Astrocyte (in vitro differentiated cells and primary cell): ENCODE data around the gene KIF19. TPM values are rescaled to one million over a fixed set of nuclear protein-coding genes. Genes with fewer than 3 reads are reported as not detected.
"Not testable (repeated sequence)": the region's sequence is repeated elsewhere in the genome, so short reads cannot be mapped to it uniquely, and the experiment has no call there.

ENCODE experiments used
- DNase-seq: peaks from one replicate; pipeline ENCODE4 v3.0.0-alpha.2; 2010; ENCODE audit warnings: low read depth
- FAIRE-seq: peaks from 2 replicates; lab custom pipeline; 2011; peaks lifted over from hg19 to GRCh38; lab: Jason Lieb, UNC
- H2AFZ ChIP-seq: 2 replicates; pipeline ENCODE4 v1.6.0; 2012; ENCODE audit warnings: low read depth, low read length, inconsistent platforms
- H3K27ac ChIP-seq: 2 replicates; pipeline ENCODE4 v1.5.1; 2011; ENCODE audit warnings: low read depth, low read length, inconsistent platforms
- H3K27me3 ChIP-seq: 2 replicates; pipeline ENCODE4 v1.6.0; 2011; ENCODE audit warnings: low read length, inconsistent platforms; ENCODE audit not compliant: insufficient read depth
- H3K36me3 ChIP-seq: 2 replicates; pipeline ENCODE4 v1.5.1; 2011; ENCODE audit warnings: low read length, inconsistent platforms; ENCODE audit not compliant: insufficient read depth
- H3K4me1 ChIP-seq: 2 replicates; pipeline ENCODE4 v1.5.1; 2011; ENCODE audit warnings: low read length, inconsistent platforms; ENCODE audit not compliant: insufficient read depth
- H3K4me2 ChIP-seq: 2 replicates; pipeline ENCODE4 v1.6.0; 2012; ENCODE audit warnings: low read length, inconsistent platforms
- H3K4me3 ChIP-seq: 2 replicates; pipeline ENCODE4 v1.5.1; 2011; ENCODE audit warnings: low read depth, mild to moderate bottlenecking, low read length, inconsistent platforms; ENCODE audit not compliant: insufficient read depth
- H3K79me2 ChIP-seq: 2 replicates; pipeline ENCODE4 v1.6.0; 2012; ENCODE audit warnings: mild to moderate bottlenecking, low read length, inconsistent platforms; ENCODE audit not compliant: insufficient read depth
- H3K9ac ChIP-seq: 2 replicates; pipeline ENCODE4 v1.6.0; 2012; ENCODE audit warnings: mild to moderate bottlenecking, low read length, inconsistent platforms
- H3K9me3 ChIP-seq: 2 replicates; pipeline ENCODE4 v1.5.1; 2012; ENCODE audit warnings: low read depth, mild to moderate bottlenecking, low read length, inconsistent platforms; ENCODE audit not compliant: insufficient read depth
- H4K20me1 ChIP-seq: 2 replicates; pipeline ENCODE4 v1.6.0; 2012; ENCODE audit warnings: low read length, inconsistent platforms; ENCODE audit not compliant: insufficient read depth
- H3K27ac Mint-ChIP-seq: one replicate; pipeline ENCODE4 v1.8.0; 2021; ENCODE audit warnings: mild to moderate bottlenecking, mixed read lengths; ENCODE audit not compliant: unreplicated experiment
- H3K27me3 Mint-ChIP-seq: one replicate; pipeline ENCODE4 v1.8.0; 2021; ENCODE audit warnings: low read depth, mixed read lengths; ENCODE audit not compliant: unreplicated experiment
- H3K36me3 Mint-ChIP-seq: one replicate; pipeline ENCODE4 v1.8.0; 2021; ENCODE audit warnings: low read depth, mixed read lengths; ENCODE audit not compliant: unreplicated experiment
- H3K4me1 Mint-ChIP-seq: one replicate; pipeline ENCODE4 v1.8.0; 2021; ENCODE audit warnings: low read depth, mixed read lengths; ENCODE audit not compliant: unreplicated experiment
- H3K4me3 Mint-ChIP-seq: one replicate; pipeline ENCODE4 v1.8.0; 2021; ENCODE audit warnings: mild to moderate bottlenecking, moderate library complexity, mixed read lengths; ENCODE audit not compliant: unreplicated experiment
- H3K9me3 Mint-ChIP-seq: one replicate; pipeline ENCODE4 v1.8.0; 2021; ENCODE audit warnings: mild to moderate bottlenecking, mixed read lengths; ENCODE audit not compliant: unreplicated experiment
- EZH2 ChIP-seq: IDR thresholded peaks from 2 replicates; pipeline ENCODE4 v1.6.1; 2012; ENCODE audit warnings: mild to moderate bottlenecking, low read length, inconsistent platforms; ENCODE audit not compliant: insufficient read depth
- total RNA-seq: library from RNA; stranded (reverse); gene quantifications from 2 replicates; pipeline ENCODE4 v1.2.1, GENCODE V29; 2021
- TF ChIP-seq, protein P1 (sequence below): IDR thresholded peaks from 2 replicates; pipeline ENCODE4 v1.5.1; 2011; ENCODE audit warnings: low read depth, mild to moderate bottlenecking, inconsistent platforms, low read length, moderate library complexity; ENCODE audit not compliant: insufficient read depth

Gene KIF19
- total RNA-seq, 1 donor from 2014 or later = not detected

DNA sequence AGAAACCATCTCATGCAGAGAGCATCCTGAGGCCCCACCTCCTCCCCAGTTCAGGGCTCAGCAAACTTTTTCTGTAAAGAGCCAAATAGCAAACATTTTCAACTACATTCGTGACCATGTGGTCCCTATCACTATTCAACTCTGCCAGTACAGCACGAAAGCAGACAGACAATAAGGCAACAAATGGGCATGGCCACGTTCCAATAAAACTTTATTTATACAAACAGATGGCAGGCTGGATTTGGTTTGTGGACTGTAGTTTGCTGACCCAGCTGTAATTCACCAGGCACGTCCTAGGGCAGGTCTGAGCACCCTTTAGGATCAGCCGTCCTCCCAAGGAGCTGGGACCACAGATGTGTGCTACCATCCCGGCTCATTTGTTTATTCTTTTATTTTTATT is 78.8 kb downstream of the KIF19 start:
- no peak overlapping the region for H3K4me3 Mint-ChIP-seq
- no peak overlapping the region for H3K27ac ChIP-seq
- no peak overlapping the region for H3K4me3 ChIP-seq
- H3K9me3 ChIP-seq = no peaks in the 10 kb centered on the region
- H4K20me1 ChIP-seq = no peaks in the 10 kb centered on the region
- H3K4me2 ChIP-seq = no peak overlapping the region
- H3K36me3 Mint-ChIP-seq = no peaks in the 10 kb centered on the region
- peaks cover 18% of the 10 kb centered on the region for H3K27me3 Mint-ChIP-seq
- H3K36me3 ChIP-seq = no peaks in the 10 kb centered on the region
- no peaks in the 10 kb centered on the region for H3K4me1 ChIP-seq
- H3K27ac Mint-ChIP-seq = no peak overlapping the region
- no peaks in the 10 kb centered on the region for H3K79me2 ChIP-seq
- TF ChIP-seq, protein P1, sequence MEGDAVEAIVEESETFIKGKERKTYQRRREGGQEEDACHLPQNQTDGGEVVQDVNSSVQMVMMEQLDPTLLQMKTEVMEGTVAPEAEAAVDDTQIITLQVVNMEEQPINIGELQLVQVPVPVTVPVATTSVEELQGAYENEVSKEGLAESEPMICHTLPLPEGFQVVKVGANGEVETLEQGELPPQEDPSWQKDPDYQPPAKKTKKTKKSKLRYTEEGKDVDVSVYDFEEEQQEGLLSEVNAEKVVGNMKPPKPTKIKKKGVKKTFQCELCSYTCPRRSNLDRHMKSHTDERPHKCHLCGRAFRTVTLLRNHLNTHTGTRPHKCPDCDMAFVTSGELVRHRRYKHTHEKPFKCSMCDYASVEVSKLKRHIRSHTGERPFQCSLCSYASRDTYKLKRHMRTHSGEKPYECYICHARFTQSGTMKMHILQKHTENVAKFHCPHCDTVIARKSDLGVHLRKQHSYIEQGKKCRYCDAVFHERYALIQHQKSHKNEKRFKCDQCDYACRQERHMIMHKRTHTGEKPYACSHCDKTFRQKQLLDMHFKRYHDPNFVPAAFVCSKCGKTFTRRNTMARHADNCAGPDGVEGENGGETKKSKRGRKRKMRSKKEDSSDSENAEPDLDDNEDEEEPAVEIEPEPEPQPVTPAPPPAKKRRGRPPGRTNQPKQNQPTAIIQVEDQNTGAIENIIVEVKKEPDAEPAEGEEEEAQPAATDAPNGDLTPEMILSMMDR = no peak
- no peak for TF ChIP-seq EZH2
- H2AFZ ChIP-seq = no peak overlapping the region
- H3K9me3 Mint-ChIP-seq = no peaks in the 10 kb centered on the region
- DNase-seq (no peak), FAIRE-seq (no peak)
- no peak overlapping the region for H3K9ac ChIP-seq
- no peaks in the 10 kb centered on the region for H3K27me3 ChIP-seq
- H3K4me1 Mint-ChIP-seq = no peaks in the 10 kb centered on the region

GRCh38 chr17:74405311-74405710 is 79.3 kb downstream of the KIF19 start:
- H3K9me3 Mint-ChIP-seq, H3K36me3 ChIP-seq, DNase-seq, H2AFZ ChIP-seq, H3K9ac ChIP-seq, H3K9me3 ChIP-seq, H3K4me3 Mint-ChIP-seq, H3K36me3 Mint-ChIP-seq, H3K27ac ChIP-seq, H3K4me3 ChIP-seq, H4K20me1 ChIP-seq, H3K4me1 Mint-ChIP-seq, H3K27me3 ChIP-seq, FAIRE-seq, H3K4me2 ChIP-seq, H3K79me2 ChIP-seq, H3K4me1 ChIP-seq, H3K27ac Mint-ChIP-seq: not testable (repeated sequence)
- peaks cover 18% of the 10 kb centered on the region for H3K27me3 Mint-ChIP-seq

Other genes starting within 250 kb of the KIF19 start
- gene RPL38, start 122.5 kb upstream of the KIF19 start, total RNA-seq = 832 and 919 TPM in 2 replicates
- gene TTYH2, start 112.7 kb upstream of the KIF19 start, total RNA-seq = 8.0 and 9.8 TPM in 2 replicates
- not detected in 2 replicates for gene DNAI2, start 52.0 kb upstream of the KIF19 start, total RNA-seq
- not detected in 2 replicates for gene BTBD17, start 35.6 kb downstream of the KIF19 start, total RNA-seq
- not detected in 2 replicates for gene GPR142, start 41.3 kb downstream of the KIF19 start, total RNA-seq
- gene GPRC5C, start 105.9 kb downstream of the KIF19 start, total RNA-seq = 65.3 and 70.4 TPM in 2 replicates
- gene CD300A, start 140.4 kb downstream of the KIF19 start, total RNA-seq = not detected in 2 replicates
- gene CD300LB, start 205.2 kb downstream of the KIF19 start, total RNA-seq = not detected in 2 replicates
- 0.27 TPM in 1 of 2 replicates, not detected in the other for gene CD300C, start 219.9 kb downstream of the KIF19 start, total RNA-seq
- gene CD300H, start 241.3 kb downstream of the KIF19 start, total RNA-seq = not detected in 2 replicates